ENCODE data around the gene CFDP1.

CFDP1 gene

GRCh38 chr16:75341564-75342307 lies 91.6 kb downstream of the CFDP1 start:
- DNase-seq = no peak
- intact Hi-C loops (cut with DNase I) = no loop called here

- intact Hi-C loops (cut with DNase I) = no loop called here
- no peak for DNase-seq
These were observed 92.4 kb downstream of the CFDP1 start for GRCh38 chr16:75340741-75341491.

- intact Hi-C loops (cut with DNase I) = no loop called here
- no peak for DNase-seq
These were observed 95.9 kb downstream of the CFDP1 start for GRCh38 chr16:75337430-75337829.

GRCh38 chr16:75336521-75336920 lies 96.8 kb downstream of the CFDP1 start:
- intact Hi-C loops (cut with DNase I) = no loop called here
- no peak for DNase-seq

GRCh38 chr16:75333721-75334163 lies 99.6 kb downstream of the CFDP1 start:
- intact Hi-C loops (cut with DNase I) = no loop called here
- no peak for DNase-seq

GRCh38 chr16:75329943-75330342 lies 103.4 kb downstream of the CFDP1 start:
- DNase-seq = no peak
- intact Hi-C loops (cut with DNase I) = no loop called here

GRCh38 chr16:75326333-75326732 lies 107.0 kb downstream of the CFDP1 start:
- intact Hi-C loops (cut with DNase I) = no loop called here
- no peak for DNase-seq

GRCh38 chr16:75323933-75324332 lies 109.4 kb downstream of the CFDP1 start:
- intact Hi-C loops (cut with DNase I) = loop anchor here (5.0 kb wide), 1 partner anchor 87 kb away; no protein-coding TSS in a partner anchor
- no peak for DNase-seq

- DNase-seq = no peak
- intact Hi-C loops (cut with DNase I) = loop anchor here (5.0 kb wide), 1 partner anchor 86 kb away; no protein-coding TSS in a partner anchor
These were observed 110.1 kb downstream of the CFDP1 start for GRCh38 chr16:75323198-75323597.

- no peak for DNase-seq
- intact Hi-C loops (cut with DNase I) = loop anchor here (5.0 kb wide), 1 partner anchor 85 kb away; no protein-coding TSS in a partner anchor
These were observed 110.6 kb downstream of the CFDP1 start for GRCh38 chr16:75322740-75323139.

- intact Hi-C loops (cut with DNase I) = loop anchor here (5.0 kb wide), 1 partner anchor 83 kb away; no protein-coding TSS in a partner anchor
- DNase-seq = peak; percentile 39 to 90 (median 74)
These were observed 112.9 kb downstream of the CFDP1 start for GRCh38 chr16:75320435-75320834.

- intact Hi-C loops (cut with DNase I) = loop anchor here (5.0 kb wide), 1 partner anchor 82 kb away; no protein-coding TSS in a partner anchor
- no peak for DNase-seq
These were observed 113.5 kb downstream of the CFDP1 start for GRCh38 chr16:75319513-75320411.

- intact Hi-C loops (cut with DNase I) = no loop called here
These were observed 114.6 kb downstream of the CFDP1 start for GRCh38 chr16:75318737-75319136.

GRCh38 chr16:75317532-75317931 lies 115.8 kb downstream of the CFDP1 start:
- no peak for DNase-seq
- intact Hi-C loops (cut with DNase I) = no loop called here

More at GRCh38 chr16:75318737-75319136, 114.6 kb downstream of the CFDP1 start:
- no peak for DNase-seq

- DNase-seq = no peak
- intact Hi-C loops (cut with DNase I) = no loop called here
These were observed 116.2 kb downstream of the CFDP1 start for GRCh38 chr16:75317101-75317522.

GRCh38 chr16:75315539-75316306 lies 117.6 kb downstream of the CFDP1 start:
- intact Hi-C loops (cut with DNase I) = no loop called here
- no peak for DNase-seq

GRCh38 chr16:75312875-75313274 lies 120.4 kb downstream of the CFDP1 start:
- intact Hi-C loops (cut with DNase I) = no loop called here
- DNase-seq = peak in 13 of 42 donors; percentile 13 to 61 (median 41)

GRCh38 chr16:75311383-75311938 lies 121.8 kb downstream of the CFDP1 start:
- intact Hi-C loops (cut with DNase I) = no loop called here
- no peak for DNase-seq

Measured in head of caudate nucleus (tissue), 42 donors.